NCI-H2196 treated with DMSO at 0.1 percent for 48 hours (cell line): Measurements from ENCODE around the gene HTN3.
A peak's percentile ranks its signal among the peaks of the same experiment; 100 is the strongest.
"Not testable (repeated sequence)": the region's sequence is repeated elsewhere in the genome, so short reads cannot be mapped to it uniquely, and the experiment has no call there.

Experiments
- DNase-seq: peaks from one replicate; lab custom pipeline; 2025; ENCODE audit not compliant: unreplicated experiment; lab: John Stamatoyannopoulos, UW

The HTN3 gene

GRCh38 chr4:70028159-70028558 lies at the start of gene HTN3:
HTN3 (plus strand) TSS chr4:70028459; CDS start chr4:70030741, 2,282 bp downstream.
- DNase-seq, result not testable (repeated sequence)

- DNase-seq, result peak; percentile 0
Observed at GRCh38 chr4:69984030-69984443, 44.2 kb upstream of the HTN3 start.

GRCh38 chr4:69986663-69987062 lies 41.6 kb upstream of the HTN3 start:
- DNase-seq, result no peak

GRCh38 chr4:69991016-69991415 lies 37.2 kb upstream of the HTN3 start:
- DNase-seq, result no peak

GRCh38 chr4:69994782-69995181 lies 33.5 kb upstream of the HTN3 start:
- DNase-seq, result no peak

- DNase-seq, result no peak
Observed at GRCh38 chr4:69995526-69996016, 32.7 kb upstream of the HTN3 start, which contains the start of gene STATH. STATH (plus strand) TSS chr4:69995966; CDS start chr4:69998438, 2,472 bp downstream.

GRCh38 chr4:69999420-69999819 lies 28.8 kb upstream of the HTN3 start:
- DNase-seq, result no peak

GRCh38 chr4:70000711-70001110 lies 27.5 kb upstream of the HTN3 start:
- no peak for DNase-seq

- no peak for DNase-seq
Observed at GRCh38 chr4:70002507-70002906, 25.8 kb upstream of the HTN3 start.

- DNase-seq, result no peak
Observed at GRCh38 chr4:70008771-70009170, 19.5 kb upstream of the HTN3 start.

GRCh38 chr4:70019006-70019405 lies 9.3 kb upstream of the HTN3 start:
- not testable (repeated sequence) for DNase-seq

- no peak for DNase-seq
Observed at GRCh38 chr4:70023218-70023617, 5.0 kb upstream of the HTN3 start.

GRCh38 chr4:70027011-70027410 lies 1.2 kb upstream of the HTN3 start:
- DNase-seq, result no peak

- DNase-seq, result not testable (repeated sequence)
Observed at GRCh38 chr4:70037559-70037958, 9.3 kb downstream of the HTN3 start.

GRCh38 chr4:70039928-70040327 lies 11.7 kb downstream of the HTN3 start:
- not testable (repeated sequence) for DNase-seq

- no peak for DNase-seq
Observed at GRCh38 chr4:70041652-70042286, 13.5 kb downstream of the HTN3 start.

GRCh38 chr4:70050138-70050537 lies 21.9 kb downstream of the HTN3 start, which contains the start of gene HTN1:
HTN1 (plus strand) TSS chr4:70050438; CDS start chr4:70053077, 2,639 bp downstream.
- not testable (repeated sequence) for DNase-seq

- DNase-seq, result not testable (repeated sequence)
Observed at GRCh38 chr4:70056534-70056933, 28.3 kb downstream of the HTN3 start.

- DNase-seq, result no peak
Observed at GRCh38 chr4:70057651-70058050, 29.4 kb downstream of the HTN3 start.

GRCh38 chr4:70059149-70059548 lies 30.9 kb downstream of the HTN3 start:
- DNase-seq, result no peak

GRCh38 chr4:70062000-70062399 lies 33.7 kb downstream of the HTN3 start:
- no peak for DNase-seq

GRCh38 chr4:70080205-70080604 lies 51.9 kb downstream of the HTN3 start:
- DNase-seq, result no peak
